VCaP (cell line): Measurements from ENCODE around the gene KRTAP10-12.
"Not testable (repeated sequence)": the region's sequence is repeated elsewhere in the genome, so short reads cannot be mapped to it uniquely, and the experiment has no call there.

ENCODE experiments used
- H3K27ac ChIP-seq: fragments of 450-650 bp; 2 replicates; pipeline ENCODE4 v1.5.1; 2017
- CTCF ChIP-seq: fragments of 450-650 bp; conservative IDR thresholded peaks from 2 replicates; pipeline ENCODE4 v1.5.1; 2017; ENCODE audit warnings: mild to moderate bottlenecking, moderate library complexity

The KRTAP10-12 gene

GRCh38 chr21:44681861-44682579 is 15.0 kb upstream of the KRTAP10-12 start, which contains the start of gene KRTAP12-1:
TSS of gene KRTAP12-1 (minus strand) at chr21:44682163. CDS start at chr21:44682123, 40 bp downstream.
- no peak for TF ChIP-seq CTCF
- no peak within 1 kb of the TSS for H3K27ac ChIP-seq

GRCh38 chr21:44682580-44683151 is 14.3 kb upstream of the KRTAP10-12 start:
- TF ChIP-seq CTCF = no peak
- no peak overlapping the region for H3K27ac ChIP-seq

GRCh38 chr21:44684077-44684476 is 12.9 kb upstream of the KRTAP10-12 start:
- no peak for TF ChIP-seq CTCF
- H3K27ac ChIP-seq = no peak overlapping the region

- no peak overlapping the region for H3K27ac ChIP-seq
- no peak for TF ChIP-seq CTCF
Measured at GRCh38 chr21:44684483-44684882, 12.5 kb upstream of the KRTAP10-12 start.

GRCh38 chr21:44685050-44685449 is 11.9 kb upstream of the KRTAP10-12 start:
- not testable (repeated sequence) for H3K27ac ChIP-seq

- no peak overlapping the region for H3K27ac ChIP-seq
Measured at GRCh38 chr21:44686000-44686781, 10.8 kb upstream of the KRTAP10-12 start.

GRCh38 chr21:44686843-44687561 is 10.0 kb upstream of the KRTAP10-12 start:
- no peak for TF ChIP-seq CTCF
- H3K27ac ChIP-seq = no peak overlapping the region

More at GRCh38 chr21:44686000-44686781, 10.8 kb upstream of the KRTAP10-12 start:
- no peak for TF ChIP-seq CTCF
